Measurements from ENCODE around the gene OXCT2.

Gene OXCT2

DNA sequence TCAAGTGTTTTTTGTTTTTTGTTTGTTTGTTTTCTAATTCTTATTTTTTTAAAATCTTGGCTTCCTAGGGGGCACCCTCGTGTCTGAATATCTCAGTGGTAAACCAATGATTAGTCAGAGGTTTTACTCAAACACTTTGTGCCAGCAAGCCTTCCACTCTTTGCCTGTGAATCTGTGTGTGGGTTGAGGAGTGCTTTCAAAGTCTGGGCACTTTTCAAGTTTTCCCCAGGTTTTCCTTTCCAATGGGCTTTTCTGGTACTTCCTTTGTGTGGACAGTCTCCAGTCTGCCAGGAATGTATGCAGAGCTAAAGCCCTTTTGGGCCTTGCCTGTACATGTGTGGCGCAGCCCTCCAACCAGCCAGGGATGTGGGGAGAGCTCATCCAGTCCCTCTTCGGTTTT is 42.1 kb downstream of the OXCT2 start:
- DNase-seq, result no peak

DNA sequence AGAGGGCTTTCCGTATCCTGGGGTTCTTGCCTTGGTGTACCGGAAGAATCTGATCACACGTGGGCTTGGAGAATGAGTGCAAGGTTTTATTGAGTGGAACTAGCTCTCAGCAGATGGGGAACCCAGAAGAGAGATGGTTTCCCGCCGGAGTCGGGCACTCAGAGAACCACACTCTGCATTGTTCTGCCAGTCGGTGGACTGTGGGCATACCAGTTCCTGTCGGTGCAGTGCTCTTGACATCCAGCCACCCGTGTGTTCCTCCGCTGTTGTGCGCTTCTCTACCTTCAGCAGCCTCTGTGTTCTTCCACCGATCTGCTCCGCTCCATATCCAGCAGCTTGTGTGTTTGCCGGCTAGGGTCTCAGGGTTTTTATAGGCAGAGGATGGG is 43.2 kb downstream of the OXCT2 start:
- DNase-seq, result no peak

DNA sequence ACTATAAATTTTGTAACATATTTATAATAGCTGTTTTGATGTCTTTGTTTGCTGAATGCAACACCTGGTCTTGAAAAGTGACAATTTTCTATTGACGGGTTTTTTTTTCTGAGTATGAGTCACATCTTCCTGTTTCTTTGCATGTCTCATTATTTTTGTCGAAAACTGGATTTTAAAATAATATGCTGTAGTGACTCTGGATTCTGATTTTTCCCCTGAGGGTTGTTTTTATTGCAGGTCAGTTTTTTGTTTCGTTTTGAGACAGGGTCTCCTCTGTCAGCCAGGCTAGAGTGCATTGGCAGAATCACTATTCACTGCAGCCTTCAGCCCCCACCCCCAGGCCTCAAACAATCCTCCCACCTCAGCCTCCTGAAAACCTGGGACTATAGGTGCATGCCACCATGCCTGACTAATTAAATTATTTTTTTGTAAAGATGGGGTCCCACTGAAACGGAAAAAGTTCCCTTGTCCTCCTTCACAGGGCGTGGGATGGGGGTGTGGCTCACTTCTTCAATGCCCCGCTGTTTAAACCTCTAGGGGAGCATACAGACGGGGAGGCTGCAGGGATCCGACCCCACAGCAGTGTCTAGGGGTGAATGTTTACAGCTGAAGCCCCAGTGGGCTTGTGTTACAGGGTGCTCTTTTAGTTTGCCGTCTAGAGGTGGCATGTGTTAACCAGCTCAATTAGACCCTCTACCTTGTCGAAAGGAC is 43.8 kb downstream of the OXCT2 start:
- no peak for DNase-seq

DNA sequence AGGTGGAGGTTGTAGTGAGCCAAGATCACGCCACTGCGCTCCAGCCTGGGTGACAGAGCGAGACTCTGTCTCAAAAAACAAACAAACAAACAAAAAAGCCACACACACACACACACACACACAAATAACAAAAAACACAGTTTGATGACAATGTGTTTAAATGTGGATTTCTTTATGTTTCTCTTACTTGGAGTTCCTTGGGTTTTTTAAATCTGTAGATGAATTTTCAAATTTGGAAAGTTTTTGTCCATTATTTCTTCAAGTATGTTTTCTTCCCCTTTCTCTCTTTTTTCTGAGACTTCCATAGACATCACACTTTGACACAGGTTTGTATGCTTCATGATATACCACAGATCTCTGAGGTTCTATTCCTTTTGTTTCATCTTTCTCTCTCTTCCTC is 44.5 kb downstream of the OXCT2 start:
- no peak for DNase-seq

DNA sequence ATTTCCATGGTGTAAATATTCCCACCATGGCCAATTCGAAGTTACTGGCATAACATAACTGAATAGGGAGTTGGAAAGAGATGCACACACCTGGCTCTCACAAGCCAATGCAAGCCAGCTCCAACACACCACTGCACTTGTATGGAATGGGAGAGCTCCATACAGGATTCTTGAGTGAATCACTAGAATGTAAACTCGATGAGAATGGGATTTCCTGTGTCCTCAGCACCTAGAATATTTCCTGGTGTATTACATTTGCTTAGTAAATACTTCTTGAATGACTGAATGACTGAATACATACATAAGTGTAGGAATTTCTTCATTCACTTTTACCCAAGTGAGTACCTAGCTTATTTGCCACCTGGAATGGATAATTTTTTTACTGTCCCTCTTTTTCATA is 48.7 kb downstream of the OXCT2 start:
- DNase-seq, result no peak

DNA sequence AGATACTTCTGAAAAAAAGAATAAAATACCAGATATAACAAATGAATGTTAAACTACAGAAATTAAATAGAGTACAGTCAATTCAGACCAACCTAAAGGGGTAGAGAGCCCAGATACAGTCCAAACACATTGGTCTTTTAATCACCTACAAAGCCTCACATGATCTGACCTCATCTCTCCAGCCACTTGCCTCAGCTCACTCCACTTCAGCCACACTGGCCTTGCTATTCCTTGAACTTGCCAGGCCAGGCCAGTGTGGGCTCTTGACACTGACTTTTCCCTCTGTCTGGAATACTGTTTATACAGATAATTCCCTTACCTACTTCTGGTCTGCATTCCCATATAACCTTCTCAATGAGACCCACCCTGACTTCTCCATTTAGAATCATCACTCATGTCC is 49.5 kb downstream of the OXCT2 start:
- DNase-seq, result no peak

DNA sequence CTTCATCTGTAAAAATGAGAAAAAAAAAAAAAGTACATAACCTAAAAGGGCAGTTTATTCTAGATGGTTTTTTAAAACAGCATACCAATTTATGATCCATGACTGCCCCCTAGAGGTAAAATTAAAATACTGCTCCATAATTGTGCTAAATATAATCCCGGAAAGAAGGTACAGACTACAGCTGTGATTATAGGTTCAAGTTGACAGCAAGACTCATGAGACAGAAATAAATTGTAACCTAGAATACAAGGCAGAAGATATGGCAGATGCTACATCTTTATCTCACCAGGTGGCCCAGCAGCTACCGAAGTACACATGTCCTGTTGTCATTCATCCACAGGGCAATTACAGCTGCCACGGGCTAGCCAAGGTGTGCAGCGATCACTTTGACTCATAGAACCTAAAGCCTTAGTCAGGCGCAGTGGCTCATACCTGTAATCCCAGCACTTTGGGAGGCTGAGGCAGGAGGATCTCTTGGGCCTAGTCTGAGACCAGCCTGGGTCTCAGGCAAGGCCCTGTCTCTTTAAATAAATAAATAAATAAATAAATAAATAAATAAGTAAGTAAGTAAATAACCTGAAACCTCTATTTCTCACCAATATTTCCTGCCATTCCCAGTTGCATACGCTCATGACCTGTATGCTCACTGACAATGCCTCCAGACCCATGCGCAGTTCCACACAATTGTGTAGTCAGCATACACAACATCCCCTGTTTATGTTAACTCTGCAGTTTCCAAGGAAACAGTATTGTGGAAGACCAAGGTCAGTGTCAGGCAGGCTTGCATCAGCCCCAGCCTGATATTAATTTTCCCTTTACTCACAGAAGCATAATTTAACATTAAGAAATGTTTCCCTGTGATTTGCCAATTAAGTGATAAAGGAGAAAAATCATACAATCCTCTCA is 50.8 kb downstream of the OXCT2 start:
- DNase-seq, result no peak
